Neural progenitor cell (in vitro differentiated cells): ENCODE measurements around the gene TDRD9. TPM values are rescaled to one million over a fixed set of nuclear protein-coding genes. Genes with fewer than 3 reads are reported as not detected.

Experiments
- DNase-seq: peaks from one replicate; pipeline ENCODE4 v3.0.0-alpha.2; 2016; ENCODE audit warnings: low spot score
- H2AFZ ChIP-seq: fragments of 200-600 bp; sonication (generic); replicated peaks from 2 replicates; pipeline ENCODE4 v1.6.1; 2016; ENCODE audit warnings: antibody characterized with exemption
- H3F3A ChIP-seq: fragments of 200-600 bp; sonication (generic); 2 replicates; pipeline ENCODE4 v1.6.1; 2016; ENCODE audit warnings: antibody characterized with exemption, low read depth
- H3K27ac ChIP-seq: fragments of 200-600 bp; sonication (generic); 2 replicates; pipeline ENCODE4 v1.5.1; 2016; ENCODE audit warnings: mild to moderate bottlenecking
- H3K27me3 ChIP-seq: fragments of 200-600 bp; sonication (generic); 2 replicates; pipeline ENCODE4 v1.6.1; 2016; ENCODE audit warnings: mild to moderate bottlenecking, moderate library complexity
- H3K36me3 ChIP-seq: fragments of 200-600 bp; sonication (generic); 2 replicates; pipeline ENCODE4 v1.5.1; 2016
- H3K4me1 ChIP-seq: fragments of 200-600 bp; sonication (generic); 2 replicates; pipeline ENCODE4 v1.6.1; 2016; ENCODE audit warnings: mixed run types
- H3K4me2 ChIP-seq: fragments of 200-600 bp; sonication (generic); 2 replicates; pipeline ENCODE4 v1.6.1; 2016
- H3K4me3 ChIP-seq: fragments of 200-600 bp; sonication (generic); 2 replicates; pipeline ENCODE4 v1.5.1; 2016
- H3K79me2 ChIP-seq: fragments of 200-600 bp; sonication (generic); 2 replicates; pipeline ENCODE4 v1.6.1; 2016; ENCODE audit warnings: low read depth
- H3K9ac ChIP-seq: fragments of 200-600 bp; sonication (generic); 2 replicates; pipeline ENCODE4 v1.6.1; 2016
- H3K9me3 ChIP-seq: fragments of 200-600 bp; sonication (generic); 2 replicates; pipeline ENCODE4 v1.5.1; 2016; ENCODE audit warnings: low read depth
- H4K20me1 ChIP-seq: fragments of 200-600 bp; sonication (generic); 2 replicates; pipeline ENCODE4 v1.6.1; 2016; ENCODE audit warnings: low read depth
- H3K27ac Mint-ChIP-seq: 3 replicates; pipeline ENCODE4 v1.8.0; 2021; ENCODE audit warnings: mixed read lengths
- H3K27me3 Mint-ChIP-seq: 2 replicates; pipeline ENCODE4 v1.8.0; 2022; ENCODE audit warnings: low read depth, mild to moderate bottlenecking, inconsistent platforms, moderate library complexity, mixed read lengths; ENCODE audit not compliant: insufficient read depth
- H3K36me3 Mint-ChIP-seq: 3 replicates; pipeline ENCODE4 v1.8.0; 2021; ENCODE audit warnings: mixed read lengths
- H3K4me1 Mint-ChIP-seq: 3 replicates; pipeline ENCODE4 v1.8.0; 2021; ENCODE audit warnings: mixed read lengths
- H3K4me3 Mint-ChIP-seq: 3 replicates; pipeline ENCODE4 v1.8.0; 2021; ENCODE audit warnings: mild to moderate bottlenecking, moderate library complexity, mixed read lengths
- H3K9me3 Mint-ChIP-seq: 3 replicates; pipeline ENCODE4 v1.8.0; 2020; ENCODE audit warnings: mixed read lengths
- CTCF ChIP-seq: fragments of 200-600 bp; sonication (generic); IDR thresholded peaks from 2 replicates; pipeline ENCODE4 v1.5.1; 2017; ENCODE audit warnings: antibody characterized with exemption, mild to moderate bottlenecking
- EZH2 ChIP-seq: fragments of 200-600 bp; sonication (generic); IDR thresholded peaks from 2 replicates; pipeline ENCODE4 v1.6.1; 2017; ENCODE audit warnings: antibody characterized with exemption, mild to moderate bottlenecking, moderate library complexity
- EZH2phosphoT487 ChIP-seq: fragments of 200-600 bp; sonication (generic); IDR thresholded peaks from 2 replicates; pipeline ENCODE4 v1.6.1; 2017; ENCODE audit warnings: antibody characterized with exemption
- total RNA-seq: library from RNA; depleted of rRNA; stranded (reverse); fragments of >200 nt; gene quantifications from 2 replicates; pipeline ENCODE4 v1.2.3, GENCODE V29; 2015; ENCODE audit warnings: low replicate concordance

The TDRD9 gene
- total RNA-seq, 1 donor from 2014 or later = not detected

- Histone ChIP-seq H3F3A (no peaks in the 10 kb centered on the region), H3K4me2 (no peak overlapping the region), H2AFZ (no peak overlapping the region), H3K79me2 (no peaks in the 10 kb centered on the region), H3K4me1 (no peaks in the 10 kb centered on the region), H3K4me3 (no peak overlapping the region), H3K9me3 (no peaks in the 10 kb centered on the region), H4K20me1 (no peaks in the 10 kb centered on the region), H3K36me3 (no peaks in the 10 kb centered on the region), H3K27ac (no peak overlapping the region), H3K27me3 (peaks cover under 1% of the 10 kb centered on the region), H3K9ac (no peak overlapping the region)
- Mint-ChIP-seq H3K4me3 (no peak overlapping the region), H3K27me3 (no peaks in the 10 kb centered on the region), H3K36me3 (no peaks in the 10 kb centered on the region), H3K4me1 (peaks cover 11% of the 10 kb centered on the region), H3K9me3 (no peaks in the 10 kb centered on the region), H3K27ac (no peak overlapping the region)
- TF ChIP-seq EZH2 (no peak), CTCF (no peak), EZH2phosphoT487 (no peak)
- no peak for DNase-seq
Observed at GRCh38 chr14:103890821-103891666, 37.2 kb upstream of the TDRD9 start.

- no peaks in the 10 kb centered on the region for H3K36me3 Mint-ChIP-seq
- Histone ChIP-seq H3K4me2 (no peak overlapping the region), H3K4me3 (no peak overlapping the region), H3K36me3 (no peaks in the 10 kb centered on the region), H3K9ac (no peak overlapping the region), H4K20me1 (no peaks in the 10 kb centered on the region), H3K27me3 (no peaks in the 10 kb centered on the region), H3K79me2 (no peaks in the 10 kb centered on the region), H3K4me1 (no peaks in the 10 kb centered on the region), H3K27ac (no peak overlapping the region), H2AFZ (no peak overlapping the region), H3K9me3 (no peaks in the 10 kb centered on the region), H3F3A (no peaks in the 10 kb centered on the region)
- no peaks in the 10 kb centered on the region for H3K27me3 Mint-ChIP-seq
- TF ChIP-seq EZH2phosphoT487 = no peak
- no peak for TF ChIP-seq CTCF
- no peak for TF ChIP-seq EZH2
- H3K4me3 Mint-ChIP-seq = no peak overlapping the region
- no peak for DNase-seq
- H3K9me3 Mint-ChIP-seq = peaks cover 4% of the 10 kb centered on the region
- H3K27ac Mint-ChIP-seq = no peak overlapping the region
- peaks cover 4% of the 10 kb centered on the region for H3K4me1 Mint-ChIP-seq
Observed at GRCh38 chr14:103891667-103892215, 36.5 kb upstream of the TDRD9 start.

DNA sequence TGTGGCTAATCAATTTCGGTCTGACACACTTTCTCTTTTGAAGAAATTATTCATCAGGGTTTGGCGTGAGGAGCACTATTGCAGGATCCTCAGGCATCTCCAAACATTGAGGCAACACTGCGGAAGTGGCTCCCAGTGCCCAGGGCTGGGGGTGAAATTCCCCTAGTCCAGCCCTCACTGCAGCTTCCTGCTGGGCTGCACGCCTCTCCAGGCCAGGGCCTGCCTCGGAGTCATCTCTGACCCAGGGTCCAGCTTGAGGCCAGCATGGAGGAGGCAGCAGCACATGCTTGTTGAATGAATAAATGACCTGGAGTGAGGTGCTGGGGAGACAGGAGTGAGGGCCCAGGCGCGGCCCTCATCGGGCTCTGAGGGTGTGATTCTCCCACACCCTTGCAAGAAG, 36.0 kb upstream of the TDRD9 start:
- TF ChIP-seq EZH2phosphoT487 (no peak), EZH2 (no peak), CTCF (no peak)
- no peak for DNase-seq
- Histone ChIP-seq H2AFZ (no peak overlapping the region), H3K27me3 (no peaks in the 10 kb centered on the region), H3K27ac (no peak overlapping the region), H3K9ac (no peak overlapping the region), H3F3A (no peaks in the 10 kb centered on the region), H4K20me1 (no peaks in the 10 kb centered on the region), H3K4me3 (no peak overlapping the region), H3K9me3 (no peaks in the 10 kb centered on the region), H3K79me2 (no peaks in the 10 kb centered on the region), H3K4me1 (no peaks in the 10 kb centered on the region), H3K36me3 (no peaks in the 10 kb centered on the region), H3K4me2 (no peak overlapping the region)
- no peaks in the 10 kb centered on the region for H3K36me3 Mint-ChIP-seq
- no peak overlapping the region for H3K4me3 Mint-ChIP-seq
- H3K27me3 Mint-ChIP-seq = no peaks in the 10 kb centered on the region
- peaks cover 4% of the 10 kb centered on the region for H3K9me3 Mint-ChIP-seq
- H3K27ac Mint-ChIP-seq = no peak overlapping the region
- H3K4me1 Mint-ChIP-seq = peaks cover 3% of the 10 kb centered on the region
